Pancreas (tissue), 10 donors: ENCODE results near the gene NDUFA7. TPM values are rescaled to one million over a fixed set of nuclear protein-coding genes. Genes with fewer than 3 reads are reported as not detected.

Source experiments
- ATAC-seq, 4 donors: fragments of 200-7000 bp; cut with Tn5 transposase; one replicate each; pipeline versions ENCODE4 v1.8.0 to v1.9.1; 2020; ENCODE audit warnings: mild to moderate bottlenecking in 4 of 4, moderate library complexity in 4 of 4
- DNase-seq, 6 donors: peaks; one replicate each; pipeline ENCODE4 v3.0.0-alpha.2; 2020
- FAIRE-seq: peaks from 2 replicates; lab custom pipeline; 2012; peaks lifted over from hg19 to GRCh38; lab: Jason Lieb, UNC
- H3K27ac ChIP-seq, 4 donors: fragments of 200-600 bp; sonication (generic); 1 replicate in 3 of 4; 2 replicates in 1 of 4; pipeline versions ENCODE4 v1.5.0 to v1.8.0; 2020
- H3K27me3 ChIP-seq, 4 donors: fragments of 200-600 bp; one replicate each; pipeline ENCODE4 v1.8.0; 2021
- H3K36me3 ChIP-seq, 3 donors: fragments of 200-600 bp; sonication (generic) in 1 of 3; one replicate each; pipeline versions ENCODE4 v1.5.0 to v1.8.0; 2020 to 2021
- H3K4me1 ChIP-seq, 3 donors: fragments of 200-600 bp; one replicate each; pipeline ENCODE4 v1.8.0; 2021
- H3K4me3 ChIP-seq, 4 donors: fragments of 200-600 bp; sonication (generic) in 2 of 4; one replicate each; pipeline versions ENCODE4 v1.5.0 to v1.8.0; 2020 to 2021
- H3K9me3 ChIP-seq, 4 donors: fragments of 200-600 bp; one replicate each; pipeline ENCODE4 v1.8.0; 2021
- CTCF ChIP-seq, 4 donors: fragments of 200-600 bp; sonication (generic) in 3 of 4; IDR thresholded peaks; one replicate each; pipeline versions ENCODE4 v1.5.0 to v1.8.0; 2021; ENCODE audit warnings: antibody characterized with exemption in 4 of 4
- WGBS, 2 donors: extraction: QIAGEN DNeasy Blood & Tissue Kit; methylation state at CpG; one replicate each; pipeline ENCODE4 v1.1.7; 2013; 5-methylcytosine and 5-hydroxymethylcytosine counted together
- intact Hi-C, 3 donors: fragments of 100-400 bp; cut with DNase I; formaldehyde crosslinking; loops; one replicate each; pipeline versions ENCODE4 v1.11.1 to v1.14.2; 2022
- polyA plus RNA-seq, 2 donors: library from polyadenylated mRNA; stranded (reverse); fragments of 200-250 nt; gene quantifications; one replicate each; pipeline ENCODE4 v1.2.3, GENCODE V29; 2013
- total RNA-seq, 6 donors: library from RNA; stranded (reverse); fragmentation: NEBNext Ultra II Directional in 4 of 6; extraction: Animal tissue kit (Norgen Biotek cat#: 25700) in 4 of 6; gene quantifications; one replicate each; pipeline versions ENCODE4 v1.2.1 to v1.2.4, GENCODE V29; 2021 to 2023
- donor health status: healthy with polysubstance abuse.
- donor health status: DM: no; HTN: no; CAD: no; lungs with moderate emphysema.
- donor health status: DM: no; HTN: no; CAD: no.
- donor health status: control.
- donor health status: control.
- donor health status: Bipolar disorder and iron deficiency.
- donor health status: DM: yes; HTN: yes; CAD: no.
- donor health status: DM: no; HTN: no; CAD: no.
- donor health status: DM: no; HTN: no; CAD: no.
- donor health status: DM: yes; HTN: yes; CAD: no.

Gene NDUFA7
- total and polyA plus RNA-seq, 8 donors, result 7.7 to 81.2 (median 13.4) TPM

- no peak for ATAC-seq
- Histone ChIP-seq H3K4me3 (no peak overlapping the region), H3K36me3 (no peaks in the 10 kb centered on the region), H3K9me3 (no peaks in the 10 kb centered on the region), H3K27ac (no peak overlapping the region), H3K4me1 (peaks cover 0 to 3% (median 0%) of the 10 kb centered on the region in 3 donors), H3K27me3 (peaks cover 0 to 16% (median 8%) of the 10 kb centered on the region in 4 donors)
- intact Hi-C loops, result no loop called here
- WGBS, 2 donors, result 57 to 90% methylated on average over 3 of the region's 3 CpGs
- no peak for FAIRE-seq
- DNase-seq, result no peak
- TF ChIP-seq CTCF (IDR thresholded peaks at IDR 0.05), result no peak
Measured at GRCh38 chr19:8329996-8330395, 8.8 kb upstream of the NDUFA7 start.

- H3K27ac ChIP-seq, result no peak overlapping the region
- ATAC-seq (no peak), FAIRE-seq (no peak), DNase-seq (peak in 1 of 6 donors; percentile 5)
- H3K27me3 ChIP-seq, result no peaks in the 10 kb centered on the region
- peaks cover 0 to 9% (median 6%) of the 10 kb centered on the region in 3 donors for H3K36me3 ChIP-seq
- WGBS, 2 donors, result 92 to 95% methylated on average over 3 of the region's 3 CpGs
- H3K4me3 ChIP-seq, result no peak overlapping the region
- intact Hi-C loops, result no loop called here
- TF ChIP-seq CTCF (IDR thresholded peaks at IDR 0.05), result no peak
- peaks cover 8 to 13% (median 9%) of the 10 kb centered on the region in 3 donors for H3K4me1 ChIP-seq
- no peaks in the 10 kb centered on the region for H3K9me3 ChIP-seq
Measured at GRCh38 chr19:8325454-8325853, 4.3 kb upstream of the NDUFA7 start.

GRCh38 chr19:8324186-8325050, 3.2 kb upstream of the NDUFA7 start:
- intact Hi-C loops, result no loop called here
- TF ChIP-seq CTCF (IDR thresholded peaks at IDR 0.05), result no peak
- Histone ChIP-seq H3K4me1 (peaks cover 8 to 22% (median 9%) of the 10 kb centered on the region in 3 donors), H3K27ac (no peak overlapping the region), H3K4me3 (no peak overlapping the region), H3K27me3 (no peaks in the 10 kb centered on the region), H3K36me3 (peaks cover 0 to 9% (median 6%) of the 10 kb centered on the region in 3 donors), H3K9me3 (no peaks in the 10 kb centered on the region)
- 67 to 73% methylated on average over 15 to 17 of the region's 17 CpGs for WGBS, 2 donors
- ATAC-seq, result no peak
- FAIRE-seq, result no peak
- DNase-seq, result peak in 3 of 6 donors; percentile 51 to 79 (median 56)

- H3K27ac ChIP-seq, result no peak overlapping the region
- H3K27me3 ChIP-seq, result no peaks in the 10 kb centered on the region
- 95 to 100% methylated on average over 1 of the region's 1 CpG for WGBS, 2 donors
- TF ChIP-seq CTCF (IDR thresholded peaks at IDR 0.05), result no peak
- ATAC-seq, result no peak
- H3K4me3 ChIP-seq, result no peak overlapping the region
- peaks cover 0 to 9% (median 6%) of the 10 kb centered on the region in 3 donors for H3K36me3 ChIP-seq
- intact Hi-C loops, result no loop called here
- H3K4me1 ChIP-seq, result peaks cover 8 to 23% (median 9%) of the 10 kb centered on the region in 3 donors
- no peak for FAIRE-seq
- no peaks in the 10 kb centered on the region for H3K9me3 ChIP-seq
- DNase-seq, result peak in 1 of 6 donors; percentile 35
Measured at GRCh38 chr19:8323781-8324185, 2.6 kb upstream of the NDUFA7 start.

- no peak overlapping the region for H3K27ac ChIP-seq
- no peak for DNase-seq
- TF ChIP-seq CTCF (IDR thresholded peaks at IDR 0.05), result no peak
- ATAC-seq, result no peak
- intact Hi-C loops, result no loop called here
- no peak for FAIRE-seq
- H3K9me3 ChIP-seq, result no peaks in the 10 kb centered on the region
- no peaks in the 10 kb centered on the region for H3K27me3 ChIP-seq
- peak overlapping the region in 3 of 4 donors; percentile 61 to 93 (median 91) for H3K4me3 ChIP-seq
- peaks cover 0 to 9% (median 6%) of the 10 kb centered on the region in 3 donors for H3K36me3 ChIP-seq
- 55 to 59% methylated on average over 7 of the region's 7 CpGs for WGBS, 2 donors
- H3K4me1 ChIP-seq, result peaks cover 8 to 23% (median 9%) of the 10 kb centered on the region in 3 donors
Measured at GRCh38 chr19:8322638-8322997, 1.4 kb upstream of the NDUFA7 start.
